ENCODE results near the gene CASKIN2.
"Not testable (repeated sequence)": the region's sequence is repeated elsewhere in the genome, so short reads cannot be mapped to it uniquely, and the experiment has no call there.

The CASKIN2 gene

GRCh38 chr17:75460295-75460694 lies 55.0 kb downstream of the CASKIN2 start:
- no peak for DNase-seq

- no peak for DNase-seq
Measured at GRCh38 chr17:75459590-75460267, 55.6 kb downstream of the CASKIN2 start.

GRCh38 chr17:75459246-75459589 lies 56.1 kb downstream of the CASKIN2 start:
- DNase-seq: no peak

GRCh38 chr17:75457047-75457654 lies 58.2 kb downstream of the CASKIN2 start:
- DNase-seq: no peak

DNA sequence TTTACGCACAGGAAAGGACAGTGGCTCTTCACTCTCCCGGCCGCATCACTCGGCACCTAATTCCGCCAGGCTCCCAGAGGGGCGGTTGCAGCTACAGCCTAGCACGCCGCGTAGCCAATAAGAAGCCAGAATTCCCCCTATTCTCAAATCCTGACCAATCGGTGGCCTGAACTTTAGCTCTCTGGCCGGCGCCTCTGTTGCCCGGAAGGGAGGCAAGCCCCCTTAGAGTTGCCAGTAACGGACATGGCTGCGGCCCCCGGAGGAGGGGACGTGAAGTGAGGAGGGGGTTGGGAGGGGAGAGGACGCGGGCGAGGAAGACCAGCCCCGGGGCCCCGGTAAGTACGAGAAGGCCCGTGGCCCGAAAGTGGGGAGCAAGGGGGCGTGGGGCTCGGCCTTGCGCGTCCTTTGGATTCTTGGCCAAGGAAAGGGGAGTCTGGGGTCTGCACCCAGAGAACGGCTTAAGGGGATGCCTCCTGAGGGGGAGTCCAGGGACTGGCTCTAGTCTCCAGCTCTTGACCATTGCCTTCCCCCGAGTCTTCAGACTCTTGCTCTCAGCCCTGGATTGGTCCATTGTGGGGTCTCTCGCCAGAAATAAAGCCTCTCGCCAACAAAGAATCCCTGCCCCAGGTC lies 58.8 kb downstream of the CASKIN2 start, which contains the start of gene TMEM94:
Gene TMEM94 (plus strand): TSS at position 219 of the 630 bp plus-strand sequence. CDS start 15,271 bp downstream, outside the sequence.
- DNase-seq: peak; percentile 96

- no peak for DNase-seq
Measured at GRCh38 chr17:75456039-75456416, 59.3 kb downstream of the CASKIN2 start.

DNA sequence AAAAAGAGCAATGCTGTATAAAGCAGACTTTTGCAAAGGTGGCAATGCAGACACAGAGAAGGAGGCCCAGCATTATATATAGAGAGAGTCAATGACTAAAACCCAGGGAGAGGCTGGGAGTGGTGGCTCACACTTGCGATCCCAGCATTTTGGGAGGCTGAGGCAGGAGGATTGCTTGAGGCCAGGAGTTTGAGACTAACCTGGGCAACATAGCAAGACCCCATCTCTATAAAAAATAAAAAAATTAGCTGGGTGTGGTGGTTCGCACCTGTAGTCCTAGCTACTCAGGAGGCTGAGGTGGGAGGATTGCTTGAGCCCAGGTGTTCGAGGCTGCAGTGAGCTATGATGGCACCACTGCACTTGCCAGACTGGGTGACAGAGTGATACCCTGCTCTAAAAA lies 60.7 kb downstream of the CASKIN2 start:
- DNase-seq: not testable (repeated sequence)

GRCh38 chr17:75454193-75454592 lies 61.1 kb downstream of the CASKIN2 start:
- no peak for DNase-seq

GRCh38 chr17:75450270-75450669 lies 65.1 kb downstream of the CASKIN2 start:
- no peak for DNase-seq
